NCI-H2196 treated with DMSO at 0.1 percent for 48 hours (cell line): Measurements from ENCODE around the gene HAL.

Source experiments
- DNase-seq: peaks from one replicate; lab custom pipeline; 2025; ENCODE audit not compliant: unreplicated experiment; lab: John Stamatoyannopoulos, UW

Gene HAL

DNA sequence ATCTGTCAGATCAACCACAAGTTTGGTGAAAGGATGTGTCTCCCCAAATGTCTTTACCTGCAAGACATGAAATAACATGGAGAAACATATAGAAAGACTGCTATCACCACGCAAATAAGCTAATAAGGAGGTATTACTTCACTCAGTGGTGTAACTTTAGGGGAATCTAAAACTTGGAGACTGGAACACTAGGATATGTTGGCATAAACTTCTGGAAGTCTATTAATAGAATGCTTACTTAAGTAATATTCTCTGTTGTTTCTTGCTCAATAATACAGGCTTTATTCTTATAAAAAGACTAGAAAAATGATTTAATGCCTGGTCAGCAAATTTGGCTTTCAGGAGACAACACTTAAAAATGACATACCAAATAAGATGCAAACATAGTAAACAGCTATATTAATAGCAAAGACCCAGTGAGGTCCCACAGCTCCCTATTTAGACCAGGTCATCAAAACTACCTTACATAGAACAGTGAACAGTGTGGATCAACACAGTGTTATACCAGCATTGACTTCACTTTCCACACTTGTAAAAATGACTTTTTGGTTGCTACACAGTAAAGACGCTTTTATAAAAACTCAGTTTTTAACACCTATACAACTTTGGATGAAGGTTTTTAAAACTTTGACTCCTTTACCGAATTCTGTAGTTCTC lies 18.9 kb upstream of the HAL start:
- DNase-seq: no peak

DNA sequence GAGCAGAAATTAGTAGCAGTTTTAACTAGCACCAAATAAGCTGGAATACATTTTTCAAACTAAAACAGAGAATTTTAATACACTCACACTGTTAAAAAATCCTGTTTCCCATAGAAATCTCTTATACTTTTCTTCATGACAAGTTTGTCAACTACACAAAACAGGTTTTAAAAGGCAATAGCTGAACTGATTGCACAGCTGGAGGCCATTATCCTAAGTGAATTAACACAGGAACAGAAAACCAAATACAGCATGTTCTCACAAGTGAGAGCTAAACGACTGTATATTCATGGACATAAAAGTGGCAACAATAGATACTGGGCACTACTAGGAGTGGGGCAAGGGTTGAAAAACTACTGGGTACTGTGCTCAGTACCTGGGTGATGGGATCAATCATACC lies 11.6 kb upstream of the HAL start:
- no peak for DNase-seq

DNA sequence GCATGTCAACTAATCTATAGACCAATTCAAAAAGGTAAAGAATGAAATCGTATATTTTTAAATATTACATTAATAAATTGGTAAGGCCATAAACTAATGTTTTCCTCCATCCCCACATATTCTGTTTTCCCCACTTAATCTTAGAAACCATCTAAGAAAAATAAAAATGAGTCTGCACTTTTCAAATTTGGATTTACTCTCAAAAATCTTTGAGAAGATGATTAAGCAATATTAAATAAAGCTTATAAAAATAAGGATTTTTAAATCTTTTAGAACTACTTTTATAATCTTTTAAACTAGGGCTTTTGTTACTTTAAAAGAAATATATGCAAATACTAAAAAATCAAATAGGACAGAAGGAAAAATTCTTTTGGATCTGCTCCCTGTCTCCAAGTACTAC lies 10.6 kb upstream of the HAL start:
- no peak for DNase-seq

DNA sequence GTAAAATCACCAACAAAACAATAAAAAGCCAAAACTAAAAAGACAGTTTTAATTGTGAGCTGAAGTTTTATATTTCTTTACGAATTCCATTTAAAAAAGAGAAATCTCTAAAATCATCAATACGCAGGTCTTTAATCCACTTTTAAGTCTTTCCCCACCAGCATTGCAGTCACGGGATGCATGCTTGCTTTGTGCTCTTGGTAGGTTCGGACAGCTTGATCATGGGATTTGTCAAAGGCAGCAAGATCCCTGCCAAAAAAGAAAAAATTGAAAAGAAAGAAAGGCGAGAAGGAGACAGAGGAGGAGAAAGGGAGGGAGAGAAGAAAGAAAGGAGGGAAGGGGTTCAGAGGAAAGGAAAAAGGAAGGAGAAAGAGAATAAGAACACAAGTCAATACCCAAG lies 4.7 kb upstream of the HAL start:
- DNase-seq: no peak

DNA sequence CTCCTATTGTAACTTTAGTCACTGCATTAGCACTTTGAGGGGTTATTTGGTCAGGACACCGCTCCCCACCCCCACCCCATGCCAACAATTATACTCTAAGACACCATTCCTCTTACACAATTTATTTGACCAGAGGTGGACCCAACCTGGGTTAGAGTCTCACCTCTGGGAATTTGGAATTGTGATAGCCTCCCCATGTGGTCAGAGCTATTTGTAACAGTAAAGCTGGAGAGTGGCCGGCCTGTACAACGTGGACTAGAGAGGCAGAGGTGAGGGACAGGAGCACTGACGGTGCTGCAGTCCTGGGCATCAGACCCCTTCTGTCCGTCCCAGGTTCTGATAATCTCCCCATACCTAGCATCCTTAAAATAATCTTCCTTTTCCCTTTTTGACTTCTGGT lies 3.3 kb upstream of the HAL start:
- no peak for DNase-seq

DNA sequence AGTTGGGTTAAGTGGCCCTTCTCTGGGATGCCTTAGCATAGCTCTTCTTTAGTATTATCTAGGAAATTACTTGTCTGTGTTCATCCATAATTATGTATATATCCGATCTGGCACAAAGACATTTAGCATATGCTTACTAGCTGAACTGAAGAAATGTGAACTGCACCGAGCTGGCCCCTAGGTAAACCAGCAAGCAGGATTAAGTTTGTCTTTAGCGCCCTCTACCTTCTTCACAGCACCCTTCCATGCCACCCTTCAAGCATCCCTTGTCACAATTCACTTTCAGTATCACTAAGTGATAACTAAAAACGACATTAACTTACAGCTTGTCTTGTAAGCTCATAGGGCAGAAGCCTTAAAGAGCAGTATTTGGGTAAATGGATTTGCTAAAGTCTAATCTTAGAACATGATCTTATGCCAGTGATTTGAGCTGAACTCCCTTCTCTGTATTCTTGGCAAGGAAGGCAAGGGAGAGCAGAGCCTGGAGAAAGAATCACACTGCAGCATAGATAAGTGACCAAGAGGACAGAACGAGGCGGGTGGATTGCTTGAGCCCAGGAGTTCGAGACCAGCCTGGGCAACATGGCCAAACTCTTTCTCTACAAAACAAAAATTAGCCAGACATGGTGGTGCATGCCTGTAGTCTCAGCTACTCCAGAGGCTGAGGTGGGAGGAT lies 2.6 kb upstream of the HAL start:
- DNase-seq: peak; percentile 51

DNA sequence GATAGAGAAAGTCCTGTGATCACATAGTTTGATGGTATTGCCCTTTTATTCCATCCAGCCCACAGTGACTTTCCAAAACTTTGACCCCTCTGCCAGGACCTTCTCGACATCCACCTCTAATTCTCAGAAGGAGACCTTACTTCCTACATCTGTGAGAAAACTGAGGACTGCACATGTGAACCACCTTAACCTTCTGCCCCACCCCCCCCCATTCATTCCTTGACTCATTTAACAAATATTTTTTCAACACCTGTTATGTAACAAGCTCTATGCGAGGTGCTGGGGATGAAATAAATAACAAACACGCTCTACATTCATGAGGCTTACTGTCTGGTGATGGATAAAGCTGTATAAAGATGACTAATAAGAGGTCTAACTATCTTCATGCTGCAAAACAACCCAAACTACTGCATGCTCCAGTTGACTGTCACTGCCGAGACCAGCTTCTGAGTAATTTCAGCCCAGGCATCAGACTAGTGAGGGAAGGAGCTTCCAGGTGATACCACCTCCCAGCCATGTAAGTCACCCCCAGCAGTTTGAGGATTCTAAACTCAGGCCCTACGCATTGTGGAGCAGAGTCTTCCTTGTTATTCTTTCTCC lies 1.9 kb upstream of the HAL start:
- DNase-seq: no peak

DNA sequence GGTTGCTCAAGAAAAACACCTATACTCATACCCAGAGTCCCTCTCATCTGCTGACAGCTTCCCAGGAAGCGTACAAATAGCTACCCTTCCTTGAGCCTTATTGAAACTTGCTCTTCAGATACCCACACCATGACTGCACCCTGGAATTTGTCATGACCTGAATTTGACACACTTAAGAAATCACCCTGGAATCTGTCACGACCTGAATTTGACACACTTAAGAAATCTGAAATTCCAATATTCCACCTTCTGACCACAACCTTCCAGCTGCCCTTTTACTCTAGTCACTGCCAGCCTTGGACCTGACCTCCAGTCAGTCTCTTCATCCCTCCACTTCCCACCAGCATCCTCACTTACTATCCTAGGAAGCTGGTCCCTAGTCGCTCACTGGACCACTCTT lies 1.1 kb upstream of the HAL start:
- no peak for DNase-seq

DNA sequence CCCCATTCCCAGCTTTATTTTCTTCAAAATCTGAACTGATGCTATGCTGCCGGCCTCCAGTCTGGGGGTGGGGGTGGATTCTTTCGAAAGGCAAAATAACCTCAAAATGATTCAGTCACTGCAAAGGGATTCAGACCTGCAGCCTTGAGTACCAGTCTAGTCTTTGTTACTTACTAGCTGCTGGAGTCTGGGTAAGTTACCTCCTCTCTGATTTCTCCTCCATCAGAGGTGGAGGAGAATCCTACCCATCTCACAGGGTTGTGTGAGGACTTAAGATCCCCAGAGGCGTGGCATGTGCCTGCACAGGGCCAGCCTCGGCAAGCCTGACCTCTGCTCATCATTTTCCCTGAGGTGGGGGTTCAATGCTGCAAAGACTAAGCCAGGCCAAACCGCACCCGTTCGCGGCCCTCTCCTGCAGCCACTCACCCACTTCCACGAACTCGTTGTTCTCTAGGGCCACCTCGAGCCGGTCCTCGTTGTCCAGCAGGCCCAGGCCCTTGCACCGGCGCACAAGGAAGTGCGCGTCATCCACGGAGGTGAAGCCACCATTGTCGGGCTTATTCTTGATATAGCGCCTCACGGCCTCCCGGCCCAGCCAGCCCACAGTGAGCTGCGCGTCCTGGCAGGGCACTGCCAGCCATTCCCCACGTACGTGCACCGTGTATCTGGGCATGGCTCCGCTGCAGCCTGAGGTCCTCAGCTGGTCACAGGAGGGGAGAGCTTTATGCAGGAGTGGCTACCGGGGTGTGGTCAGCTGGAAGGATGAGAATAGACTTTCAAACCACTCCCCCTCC lies 709 bp downstream of the HAL start:
- DNase-seq: no peak

DNA sequence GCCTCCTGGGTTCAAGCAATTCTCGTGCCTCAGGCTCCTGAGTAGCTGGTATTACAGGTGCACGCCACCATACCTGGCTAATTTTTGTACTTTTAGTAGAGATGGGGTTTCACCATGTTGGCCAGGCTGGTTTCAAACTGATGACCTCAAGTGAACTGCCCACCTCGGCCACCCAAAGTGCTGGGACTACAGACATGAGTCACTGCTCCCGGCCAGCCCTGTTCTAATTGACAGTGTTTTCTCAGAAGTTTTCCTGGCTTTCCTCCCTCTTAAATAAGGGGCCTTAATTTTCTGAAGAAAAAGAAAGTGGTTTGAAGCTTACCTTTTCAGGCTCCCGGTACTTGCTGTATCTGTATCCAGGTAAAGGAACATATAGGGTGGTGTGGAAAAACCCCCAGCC lies 1.7 kb downstream of the HAL start:
- no peak for DNase-seq

DNA sequence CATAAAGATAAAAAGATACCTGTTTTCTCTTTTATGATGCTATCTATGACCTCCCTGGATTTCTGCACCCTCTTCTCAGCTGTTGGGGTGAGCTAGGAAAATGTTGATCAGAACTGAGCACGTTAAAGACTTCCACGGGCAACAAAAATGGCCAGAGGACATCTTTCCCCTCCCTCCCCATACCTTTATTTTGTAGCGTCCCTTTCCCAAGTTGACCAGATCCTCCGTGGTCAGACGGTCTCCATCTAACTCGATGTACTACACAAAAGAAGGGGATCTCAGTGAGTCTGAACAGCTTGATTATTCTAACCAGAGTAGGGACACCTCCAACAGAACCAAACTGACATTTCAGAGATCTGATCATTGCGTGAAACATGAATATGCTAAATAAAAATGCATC lies 2.2 kb downstream of the HAL start:
- no peak for DNase-seq

DNA sequence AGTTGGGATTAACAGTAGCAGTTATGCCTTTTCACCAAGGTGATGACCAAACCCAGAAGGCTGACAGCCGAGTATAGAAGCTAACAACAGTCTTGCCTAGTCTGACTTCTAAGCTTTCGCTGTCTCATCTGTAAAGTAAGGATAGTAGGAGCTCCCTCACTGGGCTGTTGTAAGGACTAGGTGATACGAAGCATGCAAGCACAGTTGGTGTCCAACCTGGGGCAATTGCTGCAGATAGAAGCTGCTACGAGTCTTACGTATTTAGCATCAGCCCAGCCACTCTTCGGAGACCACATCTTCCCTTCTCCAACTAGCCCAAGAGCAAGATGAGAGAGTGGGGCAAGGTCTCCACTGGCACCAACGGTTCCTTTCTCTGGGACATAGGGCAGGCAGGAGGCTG lies 6.0 kb downstream of the HAL start:
- DNase-seq: no peak

DNA sequence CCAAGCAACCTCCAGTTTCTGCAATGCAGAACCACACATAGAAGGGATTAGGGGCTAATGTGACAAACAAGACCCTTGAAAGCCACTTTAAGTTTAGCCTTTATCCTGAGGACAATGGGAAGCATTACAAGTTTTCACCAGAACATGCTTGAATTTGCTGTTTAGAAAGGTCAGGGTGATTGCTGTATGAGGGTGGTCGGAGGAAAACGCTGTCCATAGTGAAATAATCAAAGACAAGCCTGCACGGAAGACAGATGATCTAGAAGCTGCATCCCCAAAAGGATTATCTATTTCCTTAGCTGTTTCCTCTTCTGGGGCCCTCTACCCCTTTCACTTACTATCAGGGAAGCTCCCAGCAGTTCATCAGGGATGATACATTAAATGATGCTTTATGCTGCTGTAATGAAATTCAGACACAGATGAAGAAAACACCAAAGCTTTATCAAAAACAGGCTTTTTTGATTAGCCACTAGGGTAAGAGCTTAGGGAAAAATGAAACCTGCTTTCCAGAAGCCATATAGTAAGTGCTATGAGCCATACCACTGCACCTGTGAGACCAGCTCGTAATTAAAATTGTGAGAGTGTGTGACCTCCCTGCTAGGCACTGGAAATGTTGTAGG lies 6.5 kb downstream of the HAL start:
- no peak for DNase-seq

DNA sequence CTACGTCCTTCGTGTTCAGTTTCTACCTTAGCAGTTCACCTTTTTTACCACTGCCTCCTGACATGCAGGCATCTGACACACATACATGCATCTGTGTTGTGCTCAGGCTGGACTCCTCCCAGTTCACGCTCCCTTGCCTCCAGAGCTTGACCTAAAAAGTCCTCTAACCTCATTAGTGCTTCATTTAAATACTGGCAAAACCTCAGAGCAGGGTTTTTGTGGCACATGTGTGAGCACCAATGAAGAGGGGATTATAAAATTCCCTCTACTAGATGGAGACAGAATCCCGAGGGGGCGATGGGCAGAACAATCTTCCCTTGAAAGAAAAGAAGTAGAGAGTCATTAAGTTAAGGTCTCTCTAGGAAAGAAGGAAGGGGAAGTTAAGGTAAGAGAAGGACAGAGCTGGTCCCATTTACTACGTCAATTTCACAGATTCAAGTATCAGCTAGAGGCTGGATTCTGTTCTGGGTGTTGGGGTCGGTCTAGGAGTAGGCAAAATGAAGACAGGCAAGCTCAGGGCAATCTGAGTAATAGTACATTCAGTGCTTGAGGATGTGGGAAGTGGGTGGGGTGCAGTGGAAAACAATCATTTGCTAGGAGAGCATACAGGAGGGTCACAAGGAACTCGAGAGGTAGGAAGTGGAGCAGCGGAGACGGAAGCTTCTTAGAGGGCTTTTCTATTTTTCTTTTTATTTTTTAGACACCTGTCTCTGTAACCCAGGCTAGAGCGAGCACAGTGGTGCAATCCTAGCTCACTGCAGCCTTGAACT lies 7.5 kb downstream of the HAL start:
- DNase-seq: no peak

DNA sequence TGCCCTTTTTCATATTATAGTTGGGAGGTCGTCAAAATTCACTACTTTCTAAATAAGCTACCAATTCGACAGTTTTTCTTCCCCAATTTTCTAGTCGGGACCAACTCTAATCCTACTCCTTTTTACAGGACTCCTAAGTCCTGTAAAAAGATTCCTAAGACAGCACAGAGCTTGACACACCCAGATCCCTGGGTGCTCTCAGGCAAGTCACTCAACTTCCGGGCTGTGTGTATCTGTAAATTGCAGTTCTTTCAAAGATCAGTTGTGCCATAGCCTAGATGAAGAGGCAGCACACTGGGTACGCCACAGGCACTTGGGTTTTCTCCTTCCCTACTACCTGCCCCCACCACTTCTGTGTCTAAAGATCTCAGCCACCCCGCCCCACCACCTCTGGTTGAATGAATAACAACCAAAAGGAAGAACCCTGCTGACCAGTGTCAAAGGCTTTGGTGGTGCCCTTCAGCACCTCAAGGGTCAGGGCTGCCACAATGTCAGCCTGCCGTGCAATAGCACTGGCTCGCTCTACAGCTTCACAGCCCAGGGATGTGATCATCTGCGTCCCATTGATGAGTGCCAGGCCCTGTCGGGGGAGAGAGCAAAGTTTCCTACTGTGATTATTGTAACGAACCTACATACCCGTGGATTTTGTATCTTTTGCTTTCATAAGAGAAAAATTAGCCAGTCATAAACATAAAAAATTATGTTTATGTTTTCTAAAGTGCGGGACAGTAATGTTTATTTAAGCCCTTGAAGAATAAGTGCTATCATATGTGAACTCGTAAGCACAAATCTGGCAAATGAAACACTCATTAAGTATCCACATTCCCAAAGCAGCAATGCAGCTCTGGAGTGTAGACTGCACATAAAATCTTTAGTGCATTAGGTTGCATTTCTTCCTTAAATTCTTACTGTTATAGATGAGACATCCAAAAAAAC lies 9.2 kb downstream of the HAL start:
- no peak for DNase-seq

DNA sequence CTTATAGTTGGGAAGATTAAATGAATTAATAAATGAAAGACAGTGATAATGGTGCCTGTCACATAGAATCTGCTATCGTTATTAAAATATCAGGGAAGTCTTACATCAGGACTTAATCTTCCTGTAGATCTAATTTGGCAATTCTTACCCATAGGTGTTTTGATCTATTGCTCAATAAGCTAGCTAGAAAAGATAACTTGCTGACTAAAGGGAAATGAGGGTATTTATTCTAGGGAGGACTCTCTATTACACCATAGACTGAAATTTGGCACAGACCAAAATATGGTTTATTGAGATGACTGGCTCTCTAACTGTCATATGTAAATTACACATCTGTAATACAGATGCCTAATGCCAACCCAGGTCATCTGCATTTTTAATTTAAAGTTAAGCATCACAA lies 11.5 kb downstream of the HAL start:
- no peak for DNase-seq

DNA sequence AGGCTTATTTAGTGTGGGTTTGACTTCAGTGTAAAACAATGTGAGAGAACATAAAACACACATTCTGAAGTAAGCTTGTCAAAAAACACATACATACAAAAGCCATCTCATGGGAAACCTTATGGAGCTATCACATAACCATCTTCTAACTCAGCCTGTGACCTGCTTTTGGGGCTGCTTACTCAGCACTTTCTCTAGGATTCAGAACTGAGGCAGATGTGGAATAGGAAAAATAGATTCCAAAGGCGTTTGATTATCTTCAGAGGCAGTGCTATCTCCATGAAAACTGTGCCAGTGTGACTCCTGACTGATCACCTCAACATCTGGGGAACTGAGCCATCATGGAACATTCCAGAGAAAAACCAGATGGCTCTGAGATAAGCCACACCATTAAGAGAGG lies 13.5 kb downstream of the HAL start:
- no peak for DNase-seq

DNA sequence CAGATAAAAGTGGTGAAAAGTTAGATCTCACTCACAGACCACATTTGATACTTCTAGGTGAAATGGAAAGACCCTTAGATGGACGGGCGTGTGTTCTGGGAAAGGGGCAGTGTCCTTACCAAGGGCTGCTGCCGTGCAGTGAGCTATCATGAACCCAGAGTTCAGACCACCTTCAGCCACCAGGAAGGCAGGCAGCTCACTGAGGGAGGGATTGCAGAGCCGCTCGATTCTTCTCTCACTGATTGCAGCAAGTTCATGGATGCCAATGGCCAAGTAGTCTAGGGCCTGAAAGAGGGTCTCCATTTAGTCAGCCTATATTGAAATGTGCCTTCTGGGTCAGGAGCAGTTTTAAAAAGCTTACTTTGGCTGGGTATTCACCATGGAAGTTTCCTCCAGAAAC lies 15.7 kb downstream of the HAL start:
- no peak for DNase-seq

DNA sequence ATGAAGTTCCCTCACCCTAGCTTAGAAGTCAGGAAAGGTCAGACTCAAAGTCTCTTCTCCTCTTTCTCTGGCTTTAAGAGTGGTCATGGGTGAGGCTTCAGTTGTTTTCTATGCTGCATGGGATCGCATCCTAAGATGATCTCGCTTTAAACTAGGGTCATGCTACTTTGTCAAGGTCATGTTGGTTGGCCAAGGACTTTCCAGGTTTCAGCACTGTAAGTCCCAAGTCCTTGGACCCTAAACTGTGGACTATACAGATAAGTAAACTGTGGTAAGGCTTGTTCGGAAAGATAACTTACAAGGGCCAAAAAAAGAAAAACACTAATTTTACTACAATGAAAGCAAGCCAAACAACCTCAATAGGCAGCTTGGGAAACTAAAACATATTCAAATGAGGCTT lies 17.4 kb downstream of the HAL start:
- no peak for DNase-seq

DNA sequence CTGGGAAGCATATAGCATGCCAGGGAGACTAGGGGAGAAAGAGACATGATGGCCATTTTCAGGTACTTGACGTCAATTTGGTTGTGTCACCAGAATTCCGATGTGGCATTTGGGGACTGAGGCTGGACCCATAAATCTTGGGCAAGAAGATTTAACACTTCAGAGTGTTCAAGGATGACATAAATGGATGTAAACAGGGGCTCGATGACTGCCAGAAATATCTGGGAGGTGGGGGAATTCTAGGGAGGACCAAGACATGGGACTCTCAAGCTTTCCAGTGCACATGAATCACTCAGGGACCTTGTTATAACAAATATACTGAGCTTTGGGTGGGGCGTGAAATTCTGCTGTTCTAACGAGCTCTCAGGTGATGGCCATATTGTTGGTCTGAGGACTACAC lies 17.8 kb downstream of the HAL start:
- DNase-seq: no peak
